ENCODE measurements around the gene SEL1L.

- no peak for TF ChIP-seq EP300 (conservative IDR thresholded peaks at IDR 0.05; ENCODE audit: poor library complexity, severe bottlenecking)
- TF ChIP-seq, protein P1, sequence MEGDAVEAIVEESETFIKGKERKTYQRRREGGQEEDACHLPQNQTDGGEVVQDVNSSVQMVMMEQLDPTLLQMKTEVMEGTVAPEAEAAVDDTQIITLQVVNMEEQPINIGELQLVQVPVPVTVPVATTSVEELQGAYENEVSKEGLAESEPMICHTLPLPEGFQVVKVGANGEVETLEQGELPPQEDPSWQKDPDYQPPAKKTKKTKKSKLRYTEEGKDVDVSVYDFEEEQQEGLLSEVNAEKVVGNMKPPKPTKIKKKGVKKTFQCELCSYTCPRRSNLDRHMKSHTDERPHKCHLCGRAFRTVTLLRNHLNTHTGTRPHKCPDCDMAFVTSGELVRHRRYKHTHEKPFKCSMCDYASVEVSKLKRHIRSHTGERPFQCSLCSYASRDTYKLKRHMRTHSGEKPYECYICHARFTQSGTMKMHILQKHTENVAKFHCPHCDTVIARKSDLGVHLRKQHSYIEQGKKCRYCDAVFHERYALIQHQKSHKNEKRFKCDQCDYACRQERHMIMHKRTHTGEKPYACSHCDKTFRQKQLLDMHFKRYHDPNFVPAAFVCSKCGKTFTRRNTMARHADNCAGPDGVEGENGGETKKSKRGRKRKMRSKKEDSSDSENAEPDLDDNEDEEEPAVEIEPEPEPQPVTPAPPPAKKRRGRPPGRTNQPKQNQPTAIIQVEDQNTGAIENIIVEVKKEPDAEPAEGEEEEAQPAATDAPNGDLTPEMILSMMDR (IDR thresholded peaks at IDR 0.05; ENCODE audit: poor library complexity, severe bottlenecking) = no peak
- no peak for TF ChIP-seq RAD21 (conservative IDR thresholded peaks at IDR 0.05)
- TF ChIP-seq MXI1 (conservative IDR thresholded peaks at IDR 0.05; ENCODE audit: poor library complexity, severe bottlenecking) = no peak
- TF ChIP-seq POLR2AphosphoS5 (IDR thresholded peaks at IDR 0.05) = no peak
- TF ChIP-seq EZH2 (IDR thresholded peaks at IDR 0.05; ENCODE audit: borderline replicate concordance, insufficient read depth, low read length, poor library complexity, severe bottlenecking) = no peak
- no peak for TF ChIP-seq SMC3 (conservative IDR thresholded peaks at IDR 0.05; ENCODE audit: poor library complexity)
Observed at GRCh38 chr14:81458352-81458751, 75.3 kb downstream of the SEL1L start.
